ENCODE measurements around the gene P2RY14.

DNA sequence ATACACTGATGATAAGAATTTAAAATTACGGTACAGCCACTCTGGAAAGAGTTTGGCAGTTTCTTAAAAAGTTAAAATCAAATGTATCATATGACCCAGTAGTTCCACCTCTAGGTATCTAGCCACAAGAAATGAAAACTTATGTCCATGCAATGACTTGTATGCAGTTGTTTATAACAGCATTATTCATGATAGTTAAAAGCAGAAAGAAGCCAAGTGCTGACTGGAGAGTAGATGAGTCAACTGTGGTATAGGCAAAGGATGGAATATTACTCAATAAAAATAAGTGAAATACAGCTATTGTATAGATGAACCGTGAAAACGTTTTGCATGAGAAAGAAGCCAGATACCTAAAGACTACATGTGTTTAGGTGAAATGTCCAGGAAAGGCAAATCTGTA, 23.4 kb upstream of the P2RY14 start:
- TF ChIP-seq, protein P1, sequence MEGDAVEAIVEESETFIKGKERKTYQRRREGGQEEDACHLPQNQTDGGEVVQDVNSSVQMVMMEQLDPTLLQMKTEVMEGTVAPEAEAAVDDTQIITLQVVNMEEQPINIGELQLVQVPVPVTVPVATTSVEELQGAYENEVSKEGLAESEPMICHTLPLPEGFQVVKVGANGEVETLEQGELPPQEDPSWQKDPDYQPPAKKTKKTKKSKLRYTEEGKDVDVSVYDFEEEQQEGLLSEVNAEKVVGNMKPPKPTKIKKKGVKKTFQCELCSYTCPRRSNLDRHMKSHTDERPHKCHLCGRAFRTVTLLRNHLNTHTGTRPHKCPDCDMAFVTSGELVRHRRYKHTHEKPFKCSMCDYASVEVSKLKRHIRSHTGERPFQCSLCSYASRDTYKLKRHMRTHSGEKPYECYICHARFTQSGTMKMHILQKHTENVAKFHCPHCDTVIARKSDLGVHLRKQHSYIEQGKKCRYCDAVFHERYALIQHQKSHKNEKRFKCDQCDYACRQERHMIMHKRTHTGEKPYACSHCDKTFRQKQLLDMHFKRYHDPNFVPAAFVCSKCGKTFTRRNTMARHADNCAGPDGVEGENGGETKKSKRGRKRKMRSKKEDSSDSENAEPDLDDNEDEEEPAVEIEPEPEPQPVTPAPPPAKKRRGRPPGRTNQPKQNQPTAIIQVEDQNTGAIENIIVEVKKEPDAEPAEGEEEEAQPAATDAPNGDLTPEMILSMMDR (IDR thresholded peaks at IDR 0.05) = no peak
- no peak for TF ChIP-seq POLR2A (IDR thresholded peaks at IDR 0.05)
